ENCODE results near the gene MEDAG.

Gene MEDAG

DNA sequence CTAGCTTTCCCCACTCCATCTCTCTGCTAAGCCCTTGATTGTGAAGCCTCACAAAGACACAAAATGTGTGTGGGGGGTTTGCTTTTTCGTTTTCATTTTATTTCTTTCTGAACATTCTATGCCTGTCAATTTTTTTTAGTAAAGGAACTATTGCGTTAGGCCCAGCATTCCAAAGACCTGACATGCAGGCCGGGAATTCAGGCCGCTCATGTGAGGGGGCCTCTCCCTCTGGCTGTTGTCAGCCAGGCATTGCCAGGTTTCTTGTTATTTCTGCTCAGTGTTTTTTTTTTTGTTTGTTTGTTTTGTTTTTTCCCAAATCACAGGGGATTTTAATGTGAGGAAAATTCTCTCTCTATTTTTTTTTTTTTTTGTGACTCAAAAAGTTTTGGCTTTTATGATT is 10.3 kb upstream of the MEDAG start:
- TF ChIP-seq, protein P1, sequence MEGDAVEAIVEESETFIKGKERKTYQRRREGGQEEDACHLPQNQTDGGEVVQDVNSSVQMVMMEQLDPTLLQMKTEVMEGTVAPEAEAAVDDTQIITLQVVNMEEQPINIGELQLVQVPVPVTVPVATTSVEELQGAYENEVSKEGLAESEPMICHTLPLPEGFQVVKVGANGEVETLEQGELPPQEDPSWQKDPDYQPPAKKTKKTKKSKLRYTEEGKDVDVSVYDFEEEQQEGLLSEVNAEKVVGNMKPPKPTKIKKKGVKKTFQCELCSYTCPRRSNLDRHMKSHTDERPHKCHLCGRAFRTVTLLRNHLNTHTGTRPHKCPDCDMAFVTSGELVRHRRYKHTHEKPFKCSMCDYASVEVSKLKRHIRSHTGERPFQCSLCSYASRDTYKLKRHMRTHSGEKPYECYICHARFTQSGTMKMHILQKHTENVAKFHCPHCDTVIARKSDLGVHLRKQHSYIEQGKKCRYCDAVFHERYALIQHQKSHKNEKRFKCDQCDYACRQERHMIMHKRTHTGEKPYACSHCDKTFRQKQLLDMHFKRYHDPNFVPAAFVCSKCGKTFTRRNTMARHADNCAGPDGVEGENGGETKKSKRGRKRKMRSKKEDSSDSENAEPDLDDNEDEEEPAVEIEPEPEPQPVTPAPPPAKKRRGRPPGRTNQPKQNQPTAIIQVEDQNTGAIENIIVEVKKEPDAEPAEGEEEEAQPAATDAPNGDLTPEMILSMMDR (conservative IDR thresholded peaks at IDR 0.05; ENCODE audit: low read depth, low read length) = peak; percentile 20

DNA sequence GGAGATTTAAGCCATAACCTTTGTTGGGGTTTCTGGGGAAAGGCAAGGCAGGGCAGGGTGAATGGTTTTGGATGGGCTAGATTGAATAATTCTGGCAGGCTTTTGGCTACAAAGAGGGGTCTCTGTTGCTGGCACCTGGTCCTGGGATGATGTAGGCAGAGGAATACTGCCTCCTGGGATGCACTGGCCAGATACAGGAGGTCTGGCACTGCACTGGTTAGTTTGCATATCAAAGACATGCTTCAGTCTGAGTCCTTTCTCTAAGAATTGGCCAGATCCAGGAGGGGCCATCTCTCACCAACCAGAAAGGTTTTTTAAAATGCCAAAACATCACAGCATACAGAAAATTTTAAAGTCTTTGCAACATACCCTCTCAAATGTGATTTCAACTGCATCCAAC is 8.0 kb upstream of the MEDAG start:
- DNase-seq (ENCODE audit: low read depth) = no peak
- TF ChIP-seq, protein P1 (conservative IDR thresholded peaks at IDR 0.05; ENCODE audit: low read depth, low read length) = no peak
- no peak overlapping the region for H3K4me3 ChIP-seq (ENCODE audit: low read depth, low read length)

More for the DNA sequence above, 10.3 kb upstream of the MEDAG start:
- DNase-seq (ENCODE audit: low read depth) = peak; percentile 97
- H3K4me3 ChIP-seq (ENCODE audit: low read depth, low read length) = no peak overlapping the region

- TF ChIP-seq, protein P1 (conservative IDR thresholded peaks at IDR 0.05; ENCODE audit: low read depth, low read length) = peak; percentile 38
- peak; percentile 99 for DNase-seq (ENCODE audit: low read depth)
- H3K4me3 ChIP-seq (ENCODE audit: low read depth, low read length) = no peak overlapping the region
Observed at GRCh38 chr13:30898678-30899241, 7.3 kb upstream of the MEDAG start.

DNA sequence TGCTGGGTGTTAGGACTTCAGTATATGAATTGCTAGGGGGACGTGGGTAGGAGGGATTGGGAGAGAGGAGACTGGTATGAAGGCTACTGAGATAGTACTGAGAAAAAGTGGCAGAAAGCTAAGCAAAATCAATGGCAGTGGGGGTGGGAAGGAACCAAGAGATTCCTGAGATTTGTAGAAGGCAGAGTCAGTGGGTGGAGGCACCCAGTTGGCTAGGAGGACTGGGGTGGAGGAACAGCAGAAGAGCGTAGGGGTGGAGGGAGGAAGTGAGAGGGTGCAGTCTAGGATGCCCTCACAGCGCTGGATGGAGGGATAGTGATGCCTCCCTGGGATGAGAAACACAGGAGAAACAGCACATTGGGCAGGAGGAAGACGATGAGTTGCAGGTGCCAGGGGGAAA is 5.6 kb upstream of the MEDAG start:
- no peak for DNase-seq (ENCODE audit: low read depth)
- no peak overlapping the region for H3K4me3 ChIP-seq (ENCODE audit: low read depth, low read length)
- TF ChIP-seq, protein P1 (conservative IDR thresholded peaks at IDR 0.05; ENCODE audit: low read depth, low read length) = no peak

DNA sequence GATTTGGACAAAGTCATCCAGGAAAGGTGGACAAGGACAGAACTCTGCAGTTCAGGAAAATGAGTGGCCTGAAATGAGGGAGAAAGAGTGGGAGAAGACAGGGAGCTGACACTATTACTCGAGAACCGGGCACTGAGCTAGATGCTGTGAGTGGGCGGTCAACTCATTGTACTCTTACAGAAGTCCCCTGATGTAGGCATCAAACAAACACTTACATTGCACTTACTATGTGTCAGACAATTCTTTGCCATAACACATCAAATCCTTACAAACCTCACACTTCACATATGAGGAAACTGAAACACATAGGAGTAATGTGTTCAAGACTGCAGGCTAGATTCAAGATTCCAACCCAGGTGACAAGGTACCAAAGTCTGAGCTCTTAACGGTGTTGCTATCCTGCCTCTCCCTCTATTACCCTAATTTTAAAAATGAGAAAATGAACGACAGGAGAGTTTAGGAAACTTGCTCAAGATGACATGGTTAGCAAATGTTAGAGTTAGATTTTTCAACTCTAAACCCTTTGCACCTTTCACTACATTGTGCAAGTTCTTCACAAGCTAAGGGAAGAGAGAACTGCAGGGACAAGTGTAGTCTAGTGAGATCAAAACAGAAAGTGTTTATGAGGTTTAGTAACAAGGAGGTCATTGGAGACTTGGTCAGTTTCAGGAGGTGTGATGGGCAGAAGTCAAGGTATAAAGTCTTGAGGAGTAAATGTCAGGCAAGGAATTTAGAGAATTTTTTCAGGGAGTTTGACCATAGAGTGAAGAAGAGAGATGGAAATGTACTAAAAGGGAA is 4.9 kb upstream of the MEDAG start:
- no peak overlapping the region for H3K4me3 ChIP-seq (ENCODE audit: low read depth, low read length)
- TF ChIP-seq, protein P1 (conservative IDR thresholded peaks at IDR 0.05; ENCODE audit: low read depth, low read length) = no peak
- DNase-seq (ENCODE audit: low read depth) = no peak

DNA sequence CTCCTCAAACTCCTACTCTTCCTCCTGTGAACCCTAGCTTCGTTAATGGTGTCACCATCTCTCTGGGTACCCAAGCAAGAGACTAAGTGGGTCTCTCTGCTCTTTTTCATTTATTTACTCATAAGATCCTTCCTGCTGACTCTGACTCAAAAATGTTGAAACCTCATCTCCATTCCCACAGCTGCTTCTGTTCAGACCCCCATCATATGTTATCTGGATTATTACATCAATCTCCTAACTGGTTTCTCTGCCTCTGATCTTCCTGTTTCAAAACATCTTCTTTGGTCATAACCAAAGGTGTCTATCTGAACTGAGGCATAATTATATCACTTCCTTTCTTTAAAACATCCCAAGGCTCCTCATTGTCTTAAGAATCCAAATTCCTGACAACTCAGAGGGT is 2.0 kb upstream of the MEDAG start:
- DNase-seq (ENCODE audit: low read depth) = peak; percentile 64
- TF ChIP-seq, protein P1 (conservative IDR thresholded peaks at IDR 0.05; ENCODE audit: low read depth, low read length) = no peak
- H3K4me3 ChIP-seq (ENCODE audit: low read depth, low read length) = no peak overlapping the region

Measured in choroid plexus epithelial cell (primary cell).